DMS 273 treated with DMSO at 0.1 percent for 48 hours (cell line): Measurements from ENCODE around the gene PAPSS1.
"Not testable (repeated sequence)": the region's sequence is repeated elsewhere in the genome, so short reads cannot be mapped to it uniquely, and the experiment has no call there.

Experiments
- DNase-seq: peaks from one replicate; lab custom pipeline; 2025; lab: John Stamatoyannopoulos, UW

The PAPSS1 gene

DNA sequence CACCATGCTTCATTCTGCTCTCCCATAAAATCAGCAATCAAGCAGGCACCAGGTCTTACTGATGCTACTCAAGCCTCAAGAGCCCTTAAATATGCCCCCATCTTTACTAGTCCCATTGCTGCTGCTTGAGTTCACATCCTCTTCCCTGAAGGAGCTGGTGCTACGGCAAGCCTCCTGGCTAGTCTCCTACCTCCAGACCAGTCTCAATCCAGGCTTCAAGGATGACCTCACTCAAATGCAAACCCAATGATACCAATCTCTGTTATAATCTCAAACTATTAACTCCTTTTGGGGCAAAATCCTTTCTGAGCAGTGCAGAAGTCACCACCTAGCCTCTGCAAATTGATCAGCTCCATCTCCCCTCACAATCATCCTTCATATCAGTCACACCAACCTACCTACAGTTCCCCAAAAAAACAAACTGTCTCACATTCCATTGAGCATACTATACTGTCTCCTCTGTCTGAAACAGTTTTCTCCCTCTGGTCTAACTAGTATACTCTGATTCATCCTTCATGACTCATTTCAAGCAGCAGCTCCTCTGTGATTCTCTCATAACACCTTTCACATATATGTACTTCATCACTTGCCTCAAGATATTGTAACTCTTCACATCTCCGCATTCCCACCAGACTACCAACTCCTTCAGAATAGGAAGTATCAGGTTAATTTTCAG, 30.0 kb downstream of the PAPSS1 start:
- no peak for DNase-seq

GRCh38 chr4:107688421-107688820, 31.6 kb downstream of the PAPSS1 start:
- no peak for DNase-seq

DNA sequence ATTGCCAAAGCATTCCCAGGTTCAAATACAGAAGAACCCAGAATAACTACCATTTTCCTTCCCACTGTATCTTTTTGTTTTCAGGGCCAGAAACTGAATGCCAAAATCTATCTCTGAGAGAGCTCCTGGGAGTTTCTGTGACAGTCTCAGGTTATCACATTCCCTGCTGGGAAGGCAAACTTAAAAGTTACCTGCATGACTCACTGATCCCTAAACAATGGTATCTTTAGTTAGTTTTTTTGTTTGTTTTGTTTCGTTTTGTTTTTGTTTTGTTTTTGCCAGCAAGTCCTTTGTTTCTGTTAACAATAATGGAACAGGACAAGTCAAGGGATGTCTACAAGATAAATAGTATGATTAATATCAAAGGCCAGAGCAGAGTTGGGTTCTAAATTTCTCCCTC, 34.3 kb downstream of the PAPSS1 start:
- no peak for DNase-seq

DNA sequence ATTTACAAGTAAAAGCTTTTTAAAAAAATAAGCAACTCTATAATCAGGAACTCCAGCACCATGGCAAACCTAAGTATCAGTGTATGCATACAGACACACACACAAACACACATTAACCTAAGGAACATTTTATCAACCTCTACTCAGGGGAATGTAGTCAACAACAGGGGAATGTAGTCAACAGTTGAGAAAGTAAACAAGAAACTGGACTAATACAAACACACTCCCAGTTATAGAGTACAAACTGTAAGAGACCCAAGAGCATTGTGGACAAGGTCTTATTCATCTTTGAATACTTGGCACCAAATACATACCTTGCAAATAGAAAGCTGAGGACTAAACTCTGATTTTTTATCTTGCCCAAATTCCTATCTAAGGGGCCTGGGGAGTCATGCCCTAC, 36.2 kb downstream of the PAPSS1 start:
- no peak for DNase-seq

DNA sequence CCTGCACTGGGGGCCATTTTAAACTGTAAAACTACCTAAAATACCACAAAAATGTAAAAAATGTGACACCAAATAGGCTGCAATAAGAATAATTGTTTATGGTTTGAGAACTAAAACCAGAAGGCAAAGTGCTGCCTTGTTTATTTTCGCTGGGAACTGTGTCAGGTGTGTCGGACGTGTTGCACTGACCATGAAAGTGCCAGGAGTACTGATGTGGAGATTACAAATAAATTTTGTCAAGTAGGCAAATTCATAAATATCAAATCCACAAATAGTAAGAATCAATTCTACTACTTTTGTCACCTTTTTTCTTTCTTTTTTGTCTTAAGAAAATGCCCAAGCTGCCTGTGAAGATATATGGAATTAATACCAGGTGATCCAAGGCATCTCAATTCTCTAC, 37.7 kb downstream of the PAPSS1 start:
- no peak for DNase-seq

DNA sequence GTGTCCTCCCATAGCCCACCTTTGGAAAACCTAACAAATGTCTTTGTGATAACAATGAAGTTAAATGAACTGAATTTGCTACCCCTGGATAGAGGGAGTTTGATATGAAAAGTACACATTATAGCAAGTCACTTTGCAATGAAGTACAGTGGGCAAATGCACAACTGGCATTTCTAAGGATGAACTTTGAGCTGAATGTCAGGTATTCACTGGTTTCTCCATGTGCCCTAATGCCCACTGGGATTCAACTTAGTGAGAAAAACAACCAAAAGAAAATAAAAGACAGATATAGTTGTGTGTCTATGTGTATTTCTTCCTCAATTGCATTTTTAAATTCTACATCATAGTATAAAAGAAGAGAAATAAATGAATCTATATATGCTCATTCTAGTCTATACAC, 51.0 kb downstream of the PAPSS1 start:
- no peak for DNase-seq

- DNase-seq: no peak
These were observed 53.9 kb downstream of the PAPSS1 start for GRCh38 chr4:107666134-107666533.

GRCh38 chr4:107665001-107665400, 55.0 kb downstream of the PAPSS1 start:
- DNase-seq: no peak

GRCh38 chr4:107658400-107659336, 61.4 kb downstream of the PAPSS1 start:
- DNase-seq: no peak

DNA sequence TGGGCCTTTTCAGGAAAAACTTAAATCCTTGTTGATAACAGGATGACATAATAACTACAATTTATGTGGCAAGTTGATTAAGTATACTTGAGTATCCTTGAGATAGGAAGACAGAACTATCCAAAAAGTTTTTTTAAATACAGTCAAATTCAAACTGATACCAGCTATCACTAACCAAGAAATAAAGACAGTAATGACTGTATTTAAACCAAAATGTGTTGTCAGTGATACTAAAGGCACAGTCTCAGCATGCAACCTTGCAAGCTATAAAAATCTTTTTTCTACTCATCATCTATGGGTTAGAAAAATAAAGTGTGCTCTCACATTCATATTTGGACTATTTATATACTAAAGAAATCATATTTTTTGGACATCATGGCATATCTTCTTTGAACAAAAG, 64.7 kb downstream of the PAPSS1 start:
- DNase-seq: no peak

GRCh38 chr4:107654694-107655093, 65.3 kb downstream of the PAPSS1 start:
- DNase-seq: no peak

GRCh38 chr4:107651408-107651807, 68.6 kb downstream of the PAPSS1 start:
- DNase-seq: not testable (repeated sequence)

GRCh38 chr4:107650251-107650650, 69.8 kb downstream of the PAPSS1 start:
- DNase-seq: no peak

GRCh38 chr4:107648178-107648991, 71.6 kb downstream of the PAPSS1 start:
- no peak for DNase-seq

DNA sequence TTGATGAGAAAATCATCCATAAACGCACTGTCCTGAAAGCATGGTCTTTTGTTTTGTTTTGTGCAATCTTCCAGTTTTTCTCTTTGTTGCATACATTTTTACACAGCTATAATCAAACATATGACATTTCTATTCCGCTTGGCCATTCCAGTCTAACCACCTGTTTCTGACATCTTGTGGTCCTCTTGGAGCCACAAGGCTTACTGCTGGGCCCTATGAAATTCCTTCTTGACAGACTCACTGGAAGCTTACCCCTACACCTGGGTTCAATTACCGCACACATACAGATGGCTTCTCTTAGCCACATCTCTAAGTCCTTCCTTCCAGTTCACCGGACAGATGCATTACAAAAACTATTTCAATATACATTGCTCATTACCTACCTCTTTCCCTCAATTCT, 72.4 kb downstream of the PAPSS1 start:
- no peak for DNase-seq

DNA sequence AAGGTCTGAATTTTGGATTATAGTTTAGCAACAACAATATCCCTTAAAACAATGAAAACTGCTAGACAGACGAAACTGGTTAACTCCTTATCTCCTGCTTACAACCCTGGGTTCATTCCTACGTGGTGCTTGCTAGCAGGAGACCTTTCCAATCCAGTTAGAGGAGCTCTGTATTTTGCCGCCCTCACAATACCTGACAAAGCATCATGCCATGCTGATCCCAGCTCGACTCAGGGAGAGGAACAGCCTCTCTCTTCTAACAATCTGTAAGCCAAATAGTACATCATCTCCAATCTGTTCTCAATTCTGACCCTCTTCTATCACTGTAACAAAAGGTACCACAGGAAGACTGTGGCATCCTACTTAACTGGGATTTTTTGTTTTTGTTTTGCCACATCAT, 74.4 kb downstream of the PAPSS1 start:
- DNase-seq: no peak

DNA sequence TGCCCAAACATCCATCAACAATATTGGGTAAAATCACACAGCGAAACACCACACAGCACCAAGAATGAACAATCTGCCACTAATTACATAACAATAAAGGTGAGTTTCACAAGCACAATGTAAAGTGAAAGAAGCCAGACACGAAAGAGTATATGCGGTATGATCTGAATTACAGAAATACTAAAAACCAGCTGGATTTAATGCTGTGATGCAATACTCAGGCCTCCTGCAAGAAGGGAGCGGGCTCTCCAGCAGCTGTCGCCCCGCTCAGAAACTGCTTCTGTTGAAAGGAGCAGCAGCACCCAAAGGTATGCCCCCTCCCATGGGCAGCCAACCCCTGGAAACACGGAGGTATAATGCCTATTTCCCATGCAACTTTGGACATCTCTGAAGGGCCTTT, 77.0 kb downstream of the PAPSS1 start:
- DNase-seq: no peak

GRCh38 chr4:107640878-107641277, 79.2 kb downstream of the PAPSS1 start:
- DNase-seq: no peak

- no peak for DNase-seq
These were observed 79.8 kb downstream of the PAPSS1 start for GRCh38 chr4:107640197-107640596.

- DNase-seq: no peak
These were observed 84.3 kb downstream of the PAPSS1 start for GRCh38 chr4:107635735-107636134.

GRCh38 chr4:107631560-107631959, 88.5 kb downstream of the PAPSS1 start:
- DNase-seq: no peak

GRCh38 chr4:107630185-107630705, 89.8 kb downstream of the PAPSS1 start:
- no peak for DNase-seq
